GM12874 (cell line): ENCODE measurements around the gene MUSK.

Experiments
- TF ChIP-seq, protein P1 (sequence below): IDR thresholded peaks from 2 replicates; pipeline ENCODE4 v1.5.1; 2011; ENCODE audit warnings: low read depth, mild to moderate bottlenecking, control low read depth, low read length, moderate library complexity; ENCODE audit not compliant: insufficient read depth

Gene MUSK

DNA sequence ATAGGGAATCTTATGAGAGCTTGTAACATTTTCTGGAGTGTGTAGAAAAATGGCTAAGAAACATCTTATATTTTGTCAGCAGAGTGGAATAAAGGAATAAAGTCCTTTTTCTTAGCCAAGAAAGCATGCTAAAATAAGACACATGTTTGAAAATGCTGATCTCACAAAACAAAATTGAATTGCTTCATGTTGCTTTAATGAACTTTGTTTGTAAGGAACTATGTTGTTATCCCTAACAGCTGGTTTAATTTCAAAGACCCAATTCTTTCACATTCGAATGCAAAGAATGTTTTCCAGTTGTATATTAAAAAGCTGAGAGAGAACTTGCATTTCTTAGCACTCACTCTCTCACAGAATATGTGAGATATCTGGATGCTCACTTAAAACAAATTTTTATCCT lies 107.6 kb downstream of the MUSK start:
- TF ChIP-seq, protein P1, sequence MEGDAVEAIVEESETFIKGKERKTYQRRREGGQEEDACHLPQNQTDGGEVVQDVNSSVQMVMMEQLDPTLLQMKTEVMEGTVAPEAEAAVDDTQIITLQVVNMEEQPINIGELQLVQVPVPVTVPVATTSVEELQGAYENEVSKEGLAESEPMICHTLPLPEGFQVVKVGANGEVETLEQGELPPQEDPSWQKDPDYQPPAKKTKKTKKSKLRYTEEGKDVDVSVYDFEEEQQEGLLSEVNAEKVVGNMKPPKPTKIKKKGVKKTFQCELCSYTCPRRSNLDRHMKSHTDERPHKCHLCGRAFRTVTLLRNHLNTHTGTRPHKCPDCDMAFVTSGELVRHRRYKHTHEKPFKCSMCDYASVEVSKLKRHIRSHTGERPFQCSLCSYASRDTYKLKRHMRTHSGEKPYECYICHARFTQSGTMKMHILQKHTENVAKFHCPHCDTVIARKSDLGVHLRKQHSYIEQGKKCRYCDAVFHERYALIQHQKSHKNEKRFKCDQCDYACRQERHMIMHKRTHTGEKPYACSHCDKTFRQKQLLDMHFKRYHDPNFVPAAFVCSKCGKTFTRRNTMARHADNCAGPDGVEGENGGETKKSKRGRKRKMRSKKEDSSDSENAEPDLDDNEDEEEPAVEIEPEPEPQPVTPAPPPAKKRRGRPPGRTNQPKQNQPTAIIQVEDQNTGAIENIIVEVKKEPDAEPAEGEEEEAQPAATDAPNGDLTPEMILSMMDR, result no peak

DNA sequence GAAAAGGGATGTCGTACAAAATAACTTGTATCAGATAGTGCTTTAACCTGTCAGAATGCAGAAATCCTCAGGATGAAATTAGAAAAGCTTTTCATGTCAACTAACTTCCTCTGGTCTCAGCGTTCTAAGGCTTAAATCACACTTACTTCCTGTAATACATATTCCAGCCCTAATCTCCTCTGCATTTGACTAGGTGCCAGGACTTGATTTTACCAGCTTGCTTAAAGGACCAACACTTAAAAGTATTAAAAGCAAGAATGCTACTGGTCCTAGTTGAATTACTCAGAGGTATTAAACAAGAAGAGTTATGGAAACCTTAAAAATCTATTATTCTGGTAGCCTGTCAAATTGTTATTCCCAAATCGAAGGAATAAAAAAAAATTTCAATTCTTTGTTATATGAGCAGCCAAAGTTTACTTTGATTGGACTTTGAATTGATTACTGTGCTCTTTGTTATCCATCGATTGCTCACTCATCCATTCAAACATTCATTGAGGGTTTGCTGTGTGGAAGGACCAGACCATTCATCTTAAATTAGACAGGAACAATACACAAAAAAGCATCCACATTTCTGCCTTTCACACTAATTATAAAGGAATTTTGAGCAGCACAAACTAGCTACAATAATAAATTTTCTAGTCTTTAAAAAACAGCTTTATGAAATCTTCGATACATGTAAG lies 108.7 kb downstream of the MUSK start:
- TF ChIP-seq, protein P1, result no peak

DNA sequence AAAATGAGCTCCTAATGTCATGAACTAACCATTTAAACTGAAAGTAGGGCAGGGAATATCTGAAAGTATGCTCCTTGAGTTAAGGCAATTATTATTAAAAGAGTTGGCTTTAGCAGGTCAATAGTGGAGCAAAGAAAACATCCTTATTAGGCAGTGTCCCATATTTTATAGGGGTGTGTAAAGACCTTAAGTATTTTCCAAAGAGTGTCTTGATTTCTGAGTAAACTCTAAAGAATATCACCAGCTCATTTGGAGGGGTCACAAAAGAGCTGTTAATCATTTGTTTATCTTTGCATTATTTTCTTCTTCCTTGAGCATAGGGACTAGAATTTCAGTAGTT lies 109.3 kb downstream of the MUSK start:
- TF ChIP-seq, protein P1, result no peak

DNA sequence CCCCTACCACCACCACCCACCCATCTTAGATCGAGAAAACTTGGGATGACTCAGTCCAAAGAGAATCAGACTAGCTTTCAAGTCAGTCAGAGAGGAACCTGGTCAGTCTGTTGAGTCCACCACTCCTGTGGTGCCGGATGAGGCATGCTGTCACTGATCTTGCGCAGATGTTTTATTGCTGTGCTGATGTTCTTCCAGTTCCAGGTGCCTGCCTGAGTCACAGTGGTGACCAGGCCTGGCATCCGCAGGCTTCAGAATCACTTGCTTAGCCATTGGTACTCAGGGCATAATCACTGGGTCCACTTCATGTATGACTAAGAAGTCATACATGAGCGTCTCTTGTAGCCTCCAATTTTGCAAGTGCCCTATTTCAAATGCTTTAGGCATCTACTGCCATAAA lies 114.1 kb downstream of the MUSK start:
- TF ChIP-seq, protein P1, result no peak

DNA sequence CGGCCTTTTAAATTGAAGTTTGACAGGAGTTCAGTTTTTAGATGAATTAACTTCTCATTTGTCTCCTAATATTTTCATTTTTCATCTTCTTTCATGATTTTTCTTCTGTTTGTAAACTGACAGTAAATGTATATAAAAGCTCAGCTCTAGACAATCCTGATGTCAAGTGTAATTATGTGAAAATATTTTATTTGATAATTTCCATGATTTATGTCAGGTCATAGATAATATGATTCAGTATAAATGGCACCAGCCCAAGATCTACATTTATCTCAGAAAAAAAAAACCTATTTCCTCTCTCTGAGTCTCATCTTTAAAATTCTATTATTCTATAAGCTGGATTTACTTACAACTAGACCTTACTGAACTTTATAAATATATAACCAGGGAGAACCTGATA lies 115.7 kb downstream of the MUSK start:
- TF ChIP-seq, protein P1, result no peak

DNA sequence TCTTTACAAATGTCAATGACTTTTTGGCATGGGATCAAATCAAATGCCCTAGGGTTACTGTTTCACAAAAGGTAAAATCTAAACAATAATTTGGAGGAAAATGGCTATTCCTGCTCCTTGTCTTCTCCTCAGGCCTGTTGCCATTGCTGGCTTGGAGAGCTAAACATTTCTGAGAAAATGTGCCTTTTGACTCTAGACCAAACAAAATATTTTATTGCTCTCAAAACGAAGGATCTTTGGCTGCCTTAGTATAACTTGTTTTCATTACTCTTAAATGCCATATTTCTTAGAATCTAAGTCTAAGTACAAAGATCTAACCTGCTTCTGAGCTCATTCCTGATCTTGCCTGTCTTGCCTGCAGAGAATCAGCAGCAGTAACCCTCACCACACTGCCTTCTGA lies 116.6 kb downstream of the MUSK start:
- TF ChIP-seq, protein P1, result no peak

DNA sequence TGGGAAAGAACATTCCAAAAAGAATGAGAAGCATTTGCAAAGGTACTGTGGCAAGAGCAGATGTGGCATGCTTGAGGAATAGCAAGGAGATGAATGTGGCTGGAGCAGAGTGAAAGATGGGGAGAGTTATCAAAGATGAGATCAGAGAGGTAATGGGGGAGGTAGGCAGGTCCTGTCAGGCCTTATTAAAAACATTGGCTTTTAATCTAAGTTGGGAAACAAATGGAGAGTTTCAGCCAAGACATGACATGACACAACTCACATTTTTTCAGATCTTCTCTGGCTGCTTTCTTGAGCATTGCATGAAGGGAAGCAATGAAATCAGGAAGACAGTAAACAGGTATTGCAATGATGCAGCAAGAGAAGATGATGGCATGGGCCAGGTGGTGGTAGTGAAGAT lies 120.3 kb downstream of the MUSK start:
- TF ChIP-seq, protein P1, result no peak
